HG02981 (cell line): Measurements from ENCODE around the gene TAF4B.
"Not testable (repeated sequence)": the region's sequence is repeated elsewhere in the genome, so short reads cannot be mapped to it uniquely, and the experiment has no call there.

ENCODE experiments used
- ATAC-seq: cut with Tn5 transposase; IDR thresholded peaks from one replicate; pipeline ENCODE4 v1.9.1; 2021; ENCODE audit warnings: mild to moderate bottlenecking, moderate library complexity; ENCODE audit not compliant: unreplicated experiment

Gene TAF4B, protein sequence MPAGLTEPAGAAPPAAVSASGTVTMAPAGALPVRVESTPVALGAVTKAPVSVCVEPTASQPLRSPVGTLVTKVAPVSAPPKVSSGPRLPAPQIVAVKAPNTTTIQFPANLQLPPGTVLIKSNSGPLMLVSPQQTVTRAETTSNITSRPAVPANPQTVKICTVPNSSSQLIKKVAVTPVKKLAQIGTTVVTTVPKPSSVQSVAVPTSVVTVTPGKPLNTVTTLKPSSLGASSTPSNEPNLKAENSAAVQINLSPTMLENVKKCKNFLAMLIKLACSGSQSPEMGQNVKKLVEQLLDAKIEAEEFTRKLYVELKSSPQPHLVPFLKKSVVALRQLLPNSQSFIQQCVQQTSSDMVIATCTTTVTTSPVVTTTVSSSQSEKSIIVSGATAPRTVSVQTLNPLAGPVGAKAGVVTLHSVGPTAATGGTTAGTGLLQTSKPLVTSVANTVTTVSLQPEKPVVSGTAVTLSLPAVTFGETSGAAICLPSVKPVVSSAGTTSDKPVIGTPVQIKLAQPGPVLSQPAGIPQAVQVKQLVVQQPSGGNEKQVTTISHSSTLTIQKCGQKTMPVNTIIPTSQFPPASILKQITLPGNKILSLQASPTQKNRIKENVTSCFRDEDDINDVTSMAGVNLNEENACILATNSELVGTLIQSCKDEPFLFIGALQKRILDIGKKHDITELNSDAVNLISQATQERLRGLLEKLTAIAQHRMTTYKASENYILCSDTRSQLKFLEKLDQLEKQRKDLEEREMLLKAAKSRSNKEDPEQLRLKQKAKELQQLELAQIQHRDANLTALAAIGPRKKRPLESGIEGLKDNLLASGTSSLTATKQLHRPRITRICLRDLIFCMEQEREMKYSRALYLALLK

DNA sequence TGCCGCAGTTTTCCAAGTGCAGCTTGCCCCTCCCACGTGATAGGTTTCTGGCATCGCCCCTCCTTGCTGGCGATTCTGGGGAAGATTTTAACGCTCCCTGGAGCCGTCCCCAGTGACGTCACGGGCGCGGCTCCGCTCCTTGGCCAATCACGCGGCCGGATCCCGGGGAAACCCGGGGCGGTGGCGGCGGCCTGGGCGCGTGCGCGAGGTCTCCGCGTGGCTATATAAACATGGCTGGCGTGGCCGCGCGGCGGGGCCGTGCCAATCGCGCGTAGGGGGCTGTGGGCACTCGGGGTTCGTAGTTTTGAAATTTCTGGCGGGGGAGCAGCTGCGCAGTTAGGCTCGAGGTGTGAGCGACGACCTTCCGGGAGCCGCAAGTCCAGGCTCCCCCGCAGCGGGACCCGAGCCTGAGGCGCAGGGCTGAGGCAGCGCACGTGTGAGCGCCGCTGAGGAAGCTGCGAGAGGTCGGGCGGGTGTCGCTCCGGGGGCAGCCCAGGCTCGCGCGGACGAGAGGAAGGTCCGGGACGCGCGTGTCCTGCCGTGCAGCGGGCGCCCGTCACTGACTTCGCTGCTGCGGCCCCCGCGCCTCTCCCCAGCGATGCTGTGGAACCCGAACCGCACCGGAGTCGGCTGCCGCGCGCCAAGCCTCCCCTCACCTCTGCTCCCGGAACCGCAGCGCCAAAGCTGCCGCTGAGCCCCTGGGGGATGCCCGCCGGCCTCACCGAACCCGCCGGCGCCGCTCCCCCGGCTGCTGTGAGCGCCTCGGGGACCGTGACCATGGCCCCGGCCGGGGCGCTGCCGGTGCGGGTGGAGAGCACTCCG lies at the start of gene TAF4B:
Gene TAF4B (plus strand): TSS at position 217 of the 822 bp plus-strand sequence. CDS start 489 bp downstream, at position 706.
- peak; percentile 90 for ATAC-seq

DNA sequence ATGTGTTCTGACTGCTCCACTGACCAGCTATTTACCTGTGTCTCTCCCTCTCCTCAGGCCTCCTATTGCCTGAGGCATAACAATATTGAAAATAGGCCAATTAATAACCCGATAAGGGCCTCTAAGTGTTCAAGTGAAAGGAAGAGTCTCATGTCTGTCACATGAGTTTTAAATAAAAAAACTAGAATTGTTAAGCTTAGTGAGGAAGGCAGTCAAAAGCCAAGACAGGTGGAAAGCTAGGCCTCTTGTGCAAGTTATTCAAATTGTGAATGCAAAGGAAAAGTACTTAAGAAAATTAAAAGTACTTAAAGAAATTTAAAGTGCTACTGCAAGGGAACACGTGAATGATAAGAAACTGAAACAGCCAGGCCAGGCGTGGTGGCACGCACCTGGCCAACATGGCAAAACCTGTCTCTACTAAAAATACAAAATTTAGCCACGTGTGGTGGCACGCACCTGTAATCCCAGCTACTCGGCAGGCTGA lies 44.9 kb upstream of the TAF4B start:
- peak; percentile 54 for ATAC-seq

DNA sequence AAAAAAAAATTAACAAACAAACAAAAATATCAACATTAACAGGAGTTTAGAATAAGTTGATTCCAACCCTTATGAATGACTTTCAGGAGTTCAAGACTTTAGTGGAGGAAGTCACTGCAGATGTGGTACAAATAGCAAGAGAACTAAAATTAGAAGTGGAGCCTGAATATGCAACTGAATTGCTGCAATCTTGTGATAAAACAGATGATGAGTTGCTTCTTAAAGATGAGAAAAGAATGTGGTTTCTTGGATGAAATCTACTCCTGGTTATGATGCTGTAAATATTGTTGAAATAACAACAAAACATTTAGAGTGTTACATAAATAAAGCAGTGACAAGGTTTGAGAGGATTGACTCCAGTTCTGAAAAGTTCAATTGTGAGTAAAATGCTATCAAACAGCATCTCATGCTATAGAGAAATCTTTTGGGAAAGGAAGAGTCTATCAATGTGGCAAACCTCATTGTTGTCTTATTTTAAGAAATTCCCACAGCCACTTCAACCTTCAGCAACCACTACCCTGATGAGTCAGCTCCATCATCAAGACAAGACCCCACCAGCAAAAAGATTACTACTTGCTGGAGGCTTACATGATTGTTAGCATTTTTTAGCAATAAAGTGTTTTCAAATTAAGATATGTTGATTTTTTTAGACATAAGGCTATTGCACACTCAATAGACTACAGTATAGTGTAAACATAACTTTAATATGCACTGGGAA lies 42.7 kb upstream of the TAF4B start:
- ATAC-seq: no peak

DNA sequence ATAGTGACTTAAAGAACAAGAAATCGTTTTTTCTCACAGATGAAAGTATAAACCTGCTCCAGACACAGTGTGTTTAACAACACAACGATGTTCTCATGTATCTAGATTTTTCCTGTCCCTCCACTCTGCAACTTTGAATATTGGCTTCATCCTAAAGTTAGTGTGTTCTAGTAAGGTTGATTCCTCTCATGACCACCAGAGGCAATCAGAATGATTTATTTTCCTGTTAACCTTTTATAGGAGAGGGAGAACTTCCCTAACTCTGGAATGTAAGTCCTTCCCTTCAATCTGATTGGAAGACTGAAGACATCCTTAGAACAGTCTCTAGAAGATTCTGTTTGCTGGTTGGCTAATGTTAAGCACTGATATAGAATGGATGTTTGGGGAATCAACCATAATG lies 41.0 kb upstream of the TAF4B start:
- ATAC-seq: no peak

DNA sequence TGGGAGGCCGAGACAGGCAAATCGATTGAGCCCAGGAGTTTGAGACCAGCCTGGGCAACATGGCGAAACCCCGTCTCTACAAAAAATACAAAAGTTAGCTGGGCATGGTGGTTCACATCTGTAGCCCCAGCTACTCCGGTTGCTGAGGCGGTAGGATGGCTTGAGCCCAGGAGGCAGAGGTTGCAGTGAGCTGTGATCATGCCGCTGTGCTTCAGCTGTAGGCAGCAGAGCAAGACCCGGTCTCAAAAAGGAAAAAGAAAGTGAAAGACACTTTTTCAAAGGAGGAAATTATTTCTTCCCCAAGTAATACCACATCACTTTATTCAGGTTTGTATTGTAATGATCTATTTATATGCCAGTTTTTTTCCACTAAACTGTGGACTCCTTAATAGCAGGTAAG lies 35.7 kb upstream of the TAF4B start:
- peak; percentile 87 for ATAC-seq

DNA sequence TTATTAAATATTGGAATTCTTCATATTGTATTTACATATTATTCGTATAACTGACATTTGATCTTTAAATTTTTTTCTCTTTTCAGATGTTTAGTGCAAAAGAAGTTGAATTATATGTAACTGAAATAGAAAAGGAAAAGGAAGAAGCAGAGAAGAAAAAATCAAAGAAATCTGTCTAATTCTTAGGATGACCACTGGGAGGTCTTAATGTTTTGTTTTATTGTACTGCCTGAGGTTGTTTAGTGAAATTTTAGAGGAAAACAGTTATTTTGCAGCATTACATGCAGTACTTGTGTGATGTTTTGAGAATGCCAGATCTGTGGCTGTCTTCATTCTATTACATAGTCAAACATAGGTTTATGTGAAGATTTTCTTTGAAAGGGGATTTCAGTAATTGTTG lies 34.0 kb upstream of the TAF4B start:
- no peak for ATAC-seq

DNA sequence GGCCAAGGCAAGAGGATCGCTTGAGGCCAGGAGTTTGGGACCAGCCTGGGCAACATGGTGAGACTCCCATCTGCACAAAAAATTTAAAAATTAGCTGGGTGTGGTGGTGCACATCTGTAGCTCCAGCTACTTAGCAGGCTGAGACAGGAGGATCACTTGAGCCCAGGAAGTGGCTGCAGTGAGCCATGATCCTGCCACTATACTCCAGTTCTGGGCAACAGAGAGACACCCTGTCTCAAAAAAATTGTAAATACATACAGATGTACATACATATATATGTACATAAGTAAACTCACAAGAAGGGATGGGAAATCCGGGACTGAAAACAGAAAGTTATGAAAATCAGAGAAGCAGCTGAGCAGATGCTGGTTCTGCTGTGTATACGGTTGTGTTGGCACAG lies 29.6 kb upstream of the TAF4B start:
- no peak for ATAC-seq

DNA sequence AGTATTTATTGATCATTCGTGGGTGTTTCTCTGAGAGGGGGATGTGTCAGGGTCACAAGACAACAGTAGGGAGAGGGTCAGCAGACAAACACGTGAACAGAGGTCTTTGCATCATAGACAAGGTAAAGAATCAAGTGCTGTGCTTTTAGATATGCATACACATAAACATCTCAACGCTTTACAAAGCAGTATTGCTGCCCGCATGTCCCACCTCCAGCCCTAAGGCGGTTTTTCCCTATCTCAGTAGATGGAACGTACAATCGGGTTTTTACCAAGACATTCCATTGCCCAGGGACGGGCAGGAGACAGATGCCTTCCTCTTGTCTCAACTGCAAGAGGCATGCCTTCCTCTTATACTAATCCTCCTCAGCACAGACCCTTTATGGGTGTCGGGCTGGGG lies 24.2 kb upstream of the TAF4B start:
- not testable (repeated sequence) for ATAC-seq

DNA sequence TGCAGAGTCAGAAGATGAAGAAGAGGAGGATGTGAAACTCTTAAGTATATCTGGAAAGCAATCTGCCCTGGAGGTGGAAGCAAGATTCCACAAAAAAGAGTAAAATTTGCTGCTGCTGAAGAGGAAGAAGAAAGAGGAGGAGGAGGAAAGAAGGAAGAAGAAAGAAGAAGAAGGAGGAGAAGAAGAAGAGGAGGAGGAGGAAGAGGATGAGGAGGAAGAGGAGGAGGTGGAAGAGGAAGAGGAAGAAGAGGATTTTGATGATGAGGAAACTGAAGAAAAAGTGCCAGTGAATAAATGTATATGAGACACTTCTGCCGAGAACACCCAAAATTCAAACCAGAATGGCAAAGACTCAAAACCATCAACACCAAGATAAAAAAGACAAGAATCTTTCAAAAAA lies 20.9 kb upstream of the TAF4B start:
- ATAC-seq: no peak

DNA sequence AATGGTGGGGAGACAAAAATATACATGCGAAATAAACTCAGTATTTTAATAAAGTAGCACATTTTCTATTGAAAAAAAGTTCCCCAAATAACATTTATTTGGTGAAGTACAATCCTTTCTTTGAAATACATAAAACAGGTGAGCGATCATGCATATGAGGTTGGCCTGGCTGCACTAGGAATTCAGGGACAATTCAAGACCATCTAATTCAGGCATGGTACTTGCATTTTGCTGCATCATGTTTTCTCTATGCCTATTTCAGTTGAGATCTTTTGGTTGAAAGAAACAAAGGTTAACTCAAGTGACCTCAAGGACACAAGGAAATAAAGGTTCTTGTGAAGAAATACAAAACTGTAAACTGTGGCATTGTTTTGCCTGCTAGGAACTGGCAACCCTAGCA lies 19.8 kb upstream of the TAF4B start:
- no peak for ATAC-seq

DNA sequence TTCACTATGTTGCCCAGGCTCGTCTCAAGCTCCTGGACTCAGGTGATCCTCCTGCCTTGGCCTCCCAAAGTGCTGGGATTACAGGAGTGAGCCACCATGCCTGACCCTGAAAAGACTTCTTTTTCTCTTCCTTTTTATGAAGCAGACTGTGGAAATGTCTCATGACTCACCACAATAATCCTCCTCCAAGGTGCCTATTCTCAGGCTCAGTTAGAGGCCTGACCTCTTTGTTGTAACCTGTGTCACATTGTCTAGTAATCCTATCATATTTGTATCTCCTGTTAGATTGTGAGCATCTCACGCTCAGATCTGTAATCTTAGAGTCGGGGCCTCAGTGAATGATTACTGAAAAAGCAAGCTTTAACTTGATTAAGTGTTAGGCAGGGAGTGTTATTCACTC lies 18.3 kb upstream of the TAF4B start:
- no peak for ATAC-seq

DNA sequence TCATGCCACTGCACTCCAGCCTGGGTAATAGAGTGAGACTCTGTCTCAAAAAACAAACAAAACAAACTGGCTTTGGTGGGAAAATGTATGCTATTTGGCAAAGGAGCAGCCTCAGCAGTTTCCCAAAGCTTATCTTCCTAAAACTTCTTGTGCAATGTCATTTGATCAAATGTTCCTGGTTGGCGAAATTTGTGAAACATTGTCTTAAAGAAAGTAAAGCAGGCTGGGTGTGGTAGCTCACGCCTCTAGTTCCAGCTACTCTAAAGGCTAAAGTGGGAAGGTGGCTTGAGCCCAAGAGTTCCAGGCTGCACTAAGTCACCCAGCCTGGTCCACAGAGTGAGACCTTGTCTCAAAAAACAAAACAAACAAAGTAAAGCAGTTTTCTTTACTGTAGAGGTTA lies 17.3 kb upstream of the TAF4B start:
- no peak for ATAC-seq

DNA sequence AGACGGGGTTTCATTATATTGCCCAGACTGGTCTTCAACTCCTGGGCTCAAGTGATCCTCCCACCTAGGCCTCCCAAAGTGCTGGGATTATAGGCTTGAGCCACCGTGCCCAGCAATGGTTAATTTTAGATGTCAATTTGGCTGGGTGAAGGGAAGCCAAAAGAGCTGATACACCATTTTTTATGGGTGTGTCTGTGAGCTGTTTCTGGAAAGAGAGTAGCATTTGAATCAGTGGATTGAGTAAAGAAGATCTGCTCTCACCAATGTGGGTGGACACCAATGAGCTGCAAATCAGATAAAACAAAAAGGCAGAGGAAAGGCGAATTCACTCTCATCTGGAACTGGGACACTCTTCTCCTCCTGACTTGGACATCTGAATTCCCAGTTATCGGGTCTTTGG lies 16.1 kb upstream of the TAF4B start:
- no peak for ATAC-seq

DNA sequence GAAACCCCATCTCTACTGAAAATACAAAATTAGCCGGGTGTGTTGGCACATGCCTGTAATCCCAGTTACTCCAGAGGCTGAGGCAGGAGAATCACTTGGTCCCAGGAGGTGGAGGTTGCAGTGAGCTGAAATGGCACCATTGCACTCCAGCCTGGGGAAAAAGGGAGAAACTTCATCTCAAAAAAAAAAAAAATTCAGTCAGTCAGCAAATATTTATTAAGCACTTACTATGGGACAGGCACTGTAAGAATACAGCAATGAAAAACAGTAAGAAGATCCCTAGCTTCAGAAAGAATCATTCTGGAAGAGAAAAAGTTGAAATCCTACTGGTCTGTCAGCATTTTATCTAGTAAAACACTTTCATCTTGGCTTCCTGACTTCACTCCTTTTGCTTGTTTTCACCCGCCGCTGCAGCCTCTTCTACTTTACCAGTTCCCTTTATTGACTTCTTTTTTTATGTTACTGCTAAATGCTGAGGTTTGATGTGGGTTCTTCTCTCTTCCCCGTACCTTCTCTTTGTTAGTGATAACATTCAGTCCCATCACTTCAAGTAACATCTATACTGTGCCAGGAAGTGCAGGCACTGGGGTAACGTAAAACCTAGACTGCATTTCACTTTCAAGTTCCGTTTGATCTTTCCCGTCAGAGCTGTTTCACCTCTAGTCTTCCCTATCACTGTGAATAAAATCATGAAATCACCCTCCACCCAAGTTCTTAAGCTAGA lies 10.8 kb upstream of the TAF4B start:
- ATAC-seq: peak; percentile 89

DNA sequence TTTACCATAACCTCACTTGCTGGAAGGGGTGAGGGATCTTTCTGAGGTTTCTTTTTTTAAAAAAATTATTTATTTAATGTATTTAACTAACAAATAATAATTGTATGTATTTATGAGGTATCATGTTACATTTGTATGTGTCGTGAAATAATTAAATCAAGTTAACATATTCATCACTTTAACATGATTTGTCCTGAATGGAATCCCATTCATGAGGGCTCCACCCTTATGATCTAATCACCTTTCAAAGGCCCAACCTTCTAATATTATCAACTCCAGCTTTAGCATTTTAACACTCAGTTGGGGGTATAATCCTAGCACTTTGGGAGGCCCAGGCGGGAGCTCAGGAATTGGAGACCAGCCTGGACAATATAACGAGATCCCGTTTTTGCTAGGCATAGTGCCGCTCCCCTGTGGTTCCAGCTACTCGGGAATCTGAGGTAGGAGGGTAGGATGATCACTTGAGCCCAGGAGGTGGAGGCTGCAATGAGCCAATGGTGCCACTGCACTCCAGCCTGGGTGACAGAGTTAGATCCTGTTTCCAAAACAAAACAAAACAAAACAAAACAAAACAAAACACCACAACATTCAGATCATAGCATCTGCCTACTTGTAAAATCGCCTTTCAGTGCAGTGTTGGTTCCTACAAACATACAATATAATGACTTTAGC lies 1.1 kb upstream of the TAF4B start:
- ATAC-seq: no peak

DNA sequence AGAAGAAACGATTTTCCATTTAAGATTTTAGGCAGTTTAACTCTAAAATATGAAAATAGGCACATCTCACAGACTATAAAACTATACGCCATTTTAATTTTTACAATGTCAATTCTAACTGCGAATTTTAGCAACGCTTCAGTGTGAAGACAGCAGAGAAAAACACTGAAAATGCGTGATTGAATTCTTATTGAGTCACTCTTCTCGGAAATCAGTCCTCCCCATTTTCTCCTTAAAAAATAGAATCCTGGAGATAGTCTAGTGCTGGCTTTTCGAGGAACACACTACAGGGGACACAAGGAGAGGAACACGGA lies 373 bp upstream of the TAF4B start:
- no peak for ATAC-seq

DNA sequence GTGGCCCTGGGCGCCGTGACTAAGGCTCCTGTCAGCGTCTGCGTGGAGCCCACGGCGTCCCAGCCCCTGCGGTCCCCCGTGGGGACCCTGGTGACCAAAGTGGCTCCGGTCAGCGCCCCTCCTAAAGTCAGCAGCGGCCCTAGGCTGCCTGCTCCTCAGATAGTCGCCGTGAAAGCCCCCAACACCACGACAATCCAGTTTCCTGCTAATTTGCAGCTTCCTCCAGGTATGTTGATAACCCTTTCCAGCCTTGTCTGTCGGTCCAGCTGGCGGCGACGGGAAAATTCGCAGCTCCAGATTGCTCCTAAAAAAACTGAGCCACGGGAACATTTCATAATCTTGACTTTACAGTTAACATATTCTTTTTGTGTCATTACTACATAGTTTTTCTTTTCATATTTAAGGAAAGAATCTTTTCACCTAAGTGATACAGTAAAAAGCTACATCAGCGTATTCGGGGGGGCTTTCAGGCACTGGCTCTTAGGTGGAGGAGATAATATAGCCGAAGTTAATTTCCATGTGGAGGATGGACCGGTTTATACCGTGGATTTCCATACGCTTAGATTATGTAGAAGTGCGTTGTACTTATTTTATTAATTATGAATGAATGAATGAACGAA lies 916 bp downstream of the TAF4B start:
- ATAC-seq: no peak

DNA sequence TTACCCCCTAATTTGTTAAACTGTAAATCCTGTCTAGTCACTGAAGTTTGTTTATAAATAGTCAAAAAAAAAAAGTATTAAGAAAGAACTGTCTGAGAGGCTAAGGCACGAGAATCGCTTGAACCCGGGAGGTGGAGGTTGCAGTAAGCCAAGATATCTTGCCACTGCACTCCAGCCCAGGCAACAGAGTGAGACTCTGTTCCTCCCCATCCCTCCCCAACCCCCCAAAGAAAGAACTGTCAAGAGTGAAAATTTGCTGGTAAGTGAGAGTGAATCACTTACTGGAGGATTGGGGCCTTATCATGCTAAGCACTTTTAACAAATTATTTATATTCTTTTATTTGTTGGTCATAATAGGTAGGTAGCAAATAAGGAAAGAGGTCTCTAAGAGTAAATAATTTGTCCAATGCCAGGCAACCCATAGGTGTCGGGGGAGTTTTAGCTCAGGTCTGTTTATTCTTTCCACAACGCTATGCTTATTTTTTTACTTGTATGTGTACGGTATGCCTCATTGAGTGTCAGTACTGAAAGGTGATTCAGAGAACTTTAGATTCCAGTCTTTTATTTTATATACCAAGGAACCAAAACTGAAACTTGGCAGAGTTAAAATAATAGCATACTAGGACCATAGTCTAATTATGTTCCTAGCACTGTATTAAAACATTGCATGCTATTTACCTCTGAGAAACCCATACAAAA lies 2.5 kb downstream of the TAF4B start:
- ATAC-seq: no peak
